GM21619 (cell line): ENCODE results near the gene PALLD.

ENCODE experiments used
- ATAC-seq: cut with Tn5 transposase; IDR thresholded peaks from one replicate; pipeline ENCODE4 v1.9.1; 2021; ENCODE audit not compliant: unreplicated experiment

The PALLD gene

DNA sequence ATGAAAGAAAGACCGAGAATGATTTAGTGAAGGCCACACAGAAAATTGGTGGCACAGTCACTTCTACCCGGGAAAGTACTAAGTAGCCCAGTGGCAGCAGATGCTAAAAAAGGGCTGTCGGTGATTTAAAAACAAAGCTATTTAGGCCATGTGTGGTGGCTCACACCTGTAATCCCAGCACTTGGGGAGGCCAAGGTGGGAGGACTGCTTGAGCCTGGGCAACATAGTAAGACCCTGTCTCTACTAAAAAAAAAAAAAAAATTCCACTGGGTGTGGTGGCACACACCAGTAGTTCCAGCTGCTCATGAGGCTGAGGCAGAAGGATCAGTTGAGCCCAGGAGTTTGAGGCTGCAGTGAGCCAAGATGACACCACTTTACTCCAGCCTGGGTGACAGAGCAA is 369.0 kb downstream of the PALLD start:
- ATAC-seq: no peak

DNA sequence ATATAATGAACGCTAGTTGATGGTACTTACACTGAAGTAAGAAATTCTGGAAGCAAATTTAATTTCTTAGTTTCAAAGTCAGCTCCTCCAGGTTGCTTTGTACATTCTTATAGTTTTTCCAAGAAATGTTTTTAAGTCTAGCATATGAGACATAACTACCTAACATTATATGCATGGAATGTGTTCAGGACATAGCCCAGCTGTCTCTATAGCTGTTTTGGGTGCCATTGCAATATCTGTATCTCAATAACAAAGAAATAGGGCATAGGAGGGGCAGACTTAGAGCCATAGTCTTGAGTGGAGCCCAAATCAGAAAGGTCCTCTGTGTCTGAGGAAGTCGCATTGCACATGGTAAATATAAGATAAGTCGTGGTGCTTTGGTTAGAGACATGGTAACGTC is 369.8 kb downstream of the PALLD start:
- ATAC-seq: no peak

DNA sequence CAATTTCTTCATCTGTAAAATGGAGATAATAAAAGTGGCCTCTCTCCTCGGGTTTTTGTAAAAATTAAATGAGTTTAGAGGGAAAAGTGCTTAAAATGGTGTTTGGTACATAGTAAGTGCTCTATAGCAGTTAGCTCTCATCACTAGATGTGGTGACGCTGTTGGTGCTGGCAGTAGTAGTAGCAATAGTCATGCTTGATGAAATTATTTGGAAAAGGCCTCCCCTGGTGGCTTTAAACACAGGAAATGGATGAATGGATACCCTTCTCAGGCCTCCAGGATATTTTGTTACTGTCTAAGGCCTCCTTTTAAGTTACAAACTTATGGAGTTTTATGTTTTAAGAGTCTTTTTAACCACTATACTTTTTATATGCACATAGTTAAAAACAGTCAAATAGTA is 370.3 kb downstream of the PALLD start:
- ATAC-seq: no peak

DNA sequence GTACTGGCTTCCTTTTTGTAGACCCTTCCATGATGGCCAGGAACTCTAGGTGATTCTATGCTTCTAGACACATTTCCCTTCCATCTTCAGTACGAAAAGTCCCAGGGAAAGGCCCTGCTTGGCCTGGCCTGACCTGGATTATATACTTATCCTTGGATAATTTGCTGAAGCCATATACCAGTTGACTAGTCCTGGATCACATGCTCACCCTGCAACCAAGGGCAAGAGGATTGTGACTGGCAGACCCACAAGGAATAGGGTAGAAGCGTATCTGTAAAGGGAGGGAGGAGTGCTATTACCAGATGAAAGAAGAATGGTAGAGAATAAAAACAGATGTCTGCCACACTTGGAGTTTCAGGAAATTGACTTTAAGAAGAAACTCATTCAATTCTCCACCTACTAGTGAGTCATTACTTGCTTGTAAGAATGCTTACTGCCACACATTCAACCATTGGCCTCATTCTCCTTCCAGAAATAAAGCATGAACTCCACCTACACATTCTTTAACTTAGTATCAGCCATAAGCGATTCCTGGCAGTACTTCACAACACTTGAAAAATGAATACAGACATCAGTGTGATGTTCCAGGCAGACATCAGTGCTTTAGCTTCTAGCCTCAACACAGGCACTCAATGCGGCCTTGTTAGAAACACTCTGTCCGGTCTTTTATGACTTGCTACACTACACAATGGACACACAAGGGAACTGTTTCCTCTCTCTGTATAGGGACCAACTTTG is 371.4 kb downstream of the PALLD start:
- no peak for ATAC-seq

DNA sequence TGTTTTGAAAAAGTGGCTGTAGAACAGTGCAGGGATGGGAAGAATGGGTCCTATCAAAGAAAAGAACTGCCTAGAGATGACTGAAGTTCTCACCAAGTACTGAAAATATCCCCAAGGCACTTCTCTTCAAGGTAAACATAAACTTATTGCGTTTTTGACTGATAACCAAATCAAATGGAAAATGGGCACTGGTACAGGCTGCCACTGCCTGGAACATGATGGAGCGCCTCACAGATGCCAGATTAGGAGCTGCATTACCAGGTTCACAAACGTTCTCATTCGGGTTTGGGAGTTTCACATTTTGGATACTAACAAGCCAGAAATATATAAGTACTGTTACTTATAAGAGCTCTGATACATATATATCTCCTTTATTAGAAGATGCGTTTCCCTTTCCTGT is 371.9 kb downstream of the PALLD start:
- no peak for ATAC-seq

DNA sequence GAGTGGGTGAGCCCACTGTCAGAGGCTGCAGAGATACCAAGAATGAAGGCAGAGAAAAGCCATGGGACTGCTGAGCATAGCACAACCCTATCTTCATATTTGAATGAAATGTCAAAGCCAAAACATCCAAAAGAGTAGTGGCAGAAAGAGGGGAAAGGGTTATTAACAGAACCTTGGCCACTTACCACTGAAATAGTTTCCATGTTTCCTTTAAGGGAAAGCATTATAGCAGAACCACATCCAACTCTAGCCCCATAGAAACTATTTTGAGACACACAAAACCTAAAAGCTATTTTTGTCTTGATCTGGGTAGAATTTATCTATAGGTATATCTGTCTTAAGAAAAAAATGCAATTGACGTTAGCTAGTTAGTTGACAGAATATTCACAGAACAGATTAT is 373.2 kb downstream of the PALLD start:
- no peak for ATAC-seq

DNA sequence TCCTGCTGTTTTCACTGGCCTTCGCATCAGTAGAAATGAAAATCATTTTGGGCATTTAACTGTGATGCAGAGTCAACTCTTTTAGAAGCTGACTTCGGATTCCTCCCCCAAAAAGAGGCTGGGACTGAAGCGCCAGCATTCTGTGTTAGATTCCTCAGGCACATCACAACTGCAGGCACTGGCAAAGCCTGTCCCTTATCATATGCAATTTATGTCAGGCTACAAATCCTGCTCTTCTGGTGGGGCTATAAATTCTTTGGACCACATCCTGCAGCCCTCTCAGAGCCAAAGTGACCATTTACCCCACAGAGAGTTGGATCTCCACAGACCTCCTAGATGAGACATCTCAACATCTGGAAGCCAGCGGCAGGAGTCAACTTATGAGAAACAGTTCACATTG is 374.8 kb downstream of the PALLD start:
- ATAC-seq: no peak

DNA sequence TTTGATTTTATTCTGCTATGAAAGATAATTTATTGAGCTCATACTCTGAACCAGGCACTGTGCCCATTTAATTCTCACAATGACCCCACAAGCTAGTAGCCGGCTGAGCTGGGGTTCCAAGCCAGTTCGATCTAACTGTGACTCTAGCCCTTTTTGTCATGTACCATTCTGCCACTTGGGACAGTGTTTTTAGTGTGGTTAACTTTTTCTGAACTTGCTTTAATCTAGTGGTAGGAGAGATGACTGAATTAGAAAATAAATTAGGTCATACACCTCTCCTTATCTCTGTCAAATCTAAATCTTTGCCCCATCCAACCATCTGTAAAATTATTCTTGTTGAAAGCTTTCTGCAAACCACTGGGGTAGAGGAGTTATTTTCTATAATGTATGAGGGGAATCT is 377.2 kb downstream of the PALLD start:
- ATAC-seq: no peak

DNA sequence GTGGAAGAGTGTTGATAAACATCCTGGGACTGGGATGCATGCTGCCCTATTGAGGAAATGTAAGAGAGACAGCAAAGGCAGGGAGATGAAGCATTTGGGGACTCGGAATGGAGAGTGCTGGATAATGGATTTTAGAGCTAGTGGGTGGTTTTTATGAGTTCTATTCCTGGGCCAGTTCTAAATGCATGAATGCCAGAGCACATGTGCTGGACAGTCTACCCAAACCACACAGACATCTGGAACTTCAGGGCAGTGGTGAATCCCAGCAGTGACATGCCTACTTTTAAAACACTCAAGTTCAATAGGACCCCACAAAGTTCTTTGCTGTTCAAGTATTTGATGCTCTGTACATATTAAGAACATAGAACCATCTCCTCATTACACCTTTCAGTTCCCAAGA is 379.3 kb downstream of the PALLD start:
- ATAC-seq: no peak

DNA sequence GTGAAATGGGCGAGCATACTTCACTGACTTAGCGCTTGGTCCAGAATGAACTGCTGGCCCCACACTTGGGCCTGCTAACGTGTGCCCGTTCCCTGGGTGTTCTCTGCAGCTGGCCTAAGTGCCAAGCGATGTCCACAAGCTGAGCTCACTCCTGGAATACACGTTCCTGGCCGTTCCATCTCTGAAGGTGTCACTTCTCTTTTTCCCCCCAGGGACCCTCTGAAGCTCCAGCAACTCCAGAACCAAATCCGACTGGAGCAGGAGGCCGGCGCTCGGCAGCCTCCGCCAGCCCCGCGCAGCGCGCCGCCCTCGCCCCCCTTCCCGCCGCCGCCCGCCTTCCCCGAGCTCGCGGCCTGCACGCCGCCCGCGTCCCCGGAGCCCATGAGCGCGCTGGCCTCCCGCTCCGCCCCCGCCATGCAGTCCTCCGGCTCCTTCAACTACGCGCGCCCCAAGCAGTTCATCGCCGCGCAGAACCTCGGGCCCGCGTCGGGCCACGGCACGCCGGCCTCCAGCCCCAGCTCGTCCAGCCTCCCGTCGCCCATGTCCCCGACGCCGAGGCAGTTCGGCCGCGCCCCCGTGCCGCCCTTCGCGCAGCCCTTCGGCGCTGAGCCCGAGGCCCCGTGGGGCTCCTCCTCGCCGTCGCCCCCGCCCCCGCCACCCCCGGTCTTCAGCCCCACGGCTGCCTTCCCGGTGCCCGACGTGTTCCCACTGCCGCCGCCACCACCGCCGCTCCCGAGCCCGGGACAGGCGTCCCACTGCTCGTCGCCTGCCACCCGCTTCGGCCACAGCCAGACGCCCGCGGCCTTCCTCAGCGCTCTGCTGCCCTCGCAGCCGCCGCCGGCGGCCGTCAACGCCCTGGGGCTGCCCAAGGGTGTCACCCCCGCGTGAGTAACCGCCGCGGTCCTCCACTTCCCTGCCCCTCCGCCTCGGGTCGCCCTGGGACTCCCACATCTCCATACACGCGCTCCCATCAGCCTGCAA is 380.9 kb downstream of the PALLD start:
- peak; percentile 35 for ATAC-seq

DNA sequence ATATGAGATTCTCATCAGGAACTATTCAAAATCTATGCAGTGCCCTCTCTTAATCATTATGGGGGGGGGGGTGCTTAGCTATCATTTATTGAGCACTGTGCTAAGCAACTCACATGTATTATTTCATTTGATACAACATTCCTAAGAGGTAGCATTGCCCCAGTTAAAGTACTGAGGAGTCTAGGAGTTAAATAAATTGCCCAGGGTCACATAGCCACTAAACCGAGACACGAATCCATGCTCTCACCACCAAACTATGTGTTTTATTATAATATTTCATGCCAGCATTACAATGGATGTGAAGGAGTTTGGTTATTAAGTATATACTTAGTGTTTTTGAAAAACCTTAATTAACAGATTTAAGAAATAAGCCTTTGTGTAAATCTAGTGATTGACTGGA is 381.8 kb downstream of the PALLD start:
- ATAC-seq: no peak

DNA sequence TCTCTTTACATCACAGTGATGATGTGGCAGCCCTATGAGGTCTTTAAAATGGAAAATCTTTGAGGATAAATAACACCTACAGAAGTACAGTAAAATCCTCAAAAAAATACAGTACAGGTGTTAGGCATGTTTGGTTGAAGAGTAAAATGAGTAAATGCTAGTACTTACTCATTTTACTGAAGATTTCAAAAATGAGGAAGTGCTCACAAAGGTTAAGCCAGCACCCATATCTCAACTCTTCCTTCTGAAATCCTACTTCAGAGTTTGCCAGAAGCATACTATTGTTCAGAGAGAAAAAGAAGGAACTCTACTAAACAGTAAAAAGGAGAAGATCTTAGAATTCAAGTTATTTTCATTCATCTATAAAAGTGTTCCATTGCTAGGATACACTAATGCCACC is 382.3 kb downstream of the PALLD start:
- ATAC-seq: no peak

DNA sequence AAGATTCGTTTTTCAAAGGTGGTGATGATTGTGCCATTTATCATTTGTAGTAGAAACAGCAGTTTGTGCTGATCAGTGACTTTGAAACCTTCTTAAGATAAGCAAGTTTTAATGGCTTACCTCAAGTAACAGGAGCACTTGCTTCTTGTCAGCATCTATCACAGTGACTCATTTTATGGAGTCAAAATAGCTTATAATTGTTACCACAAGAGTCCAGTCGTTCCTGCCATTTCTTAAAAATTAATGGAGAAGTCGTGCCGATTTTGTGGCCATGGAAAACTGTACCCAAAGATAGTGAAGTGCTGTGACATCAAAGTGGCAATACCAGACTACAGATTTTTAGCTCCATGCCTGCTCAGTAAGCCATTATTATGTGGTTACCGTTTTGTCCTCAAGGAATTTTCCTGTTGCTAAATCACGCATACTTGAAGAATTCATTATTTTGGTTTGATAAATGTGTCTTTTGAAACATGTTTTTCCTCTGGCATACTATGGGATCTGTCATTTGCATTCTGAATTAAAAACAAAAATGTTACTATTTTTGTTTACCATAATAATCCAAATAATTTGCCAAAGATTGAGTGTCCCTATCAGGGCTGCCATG is 383.3 kb downstream of the PALLD start:
- ATAC-seq: no peak

DNA sequence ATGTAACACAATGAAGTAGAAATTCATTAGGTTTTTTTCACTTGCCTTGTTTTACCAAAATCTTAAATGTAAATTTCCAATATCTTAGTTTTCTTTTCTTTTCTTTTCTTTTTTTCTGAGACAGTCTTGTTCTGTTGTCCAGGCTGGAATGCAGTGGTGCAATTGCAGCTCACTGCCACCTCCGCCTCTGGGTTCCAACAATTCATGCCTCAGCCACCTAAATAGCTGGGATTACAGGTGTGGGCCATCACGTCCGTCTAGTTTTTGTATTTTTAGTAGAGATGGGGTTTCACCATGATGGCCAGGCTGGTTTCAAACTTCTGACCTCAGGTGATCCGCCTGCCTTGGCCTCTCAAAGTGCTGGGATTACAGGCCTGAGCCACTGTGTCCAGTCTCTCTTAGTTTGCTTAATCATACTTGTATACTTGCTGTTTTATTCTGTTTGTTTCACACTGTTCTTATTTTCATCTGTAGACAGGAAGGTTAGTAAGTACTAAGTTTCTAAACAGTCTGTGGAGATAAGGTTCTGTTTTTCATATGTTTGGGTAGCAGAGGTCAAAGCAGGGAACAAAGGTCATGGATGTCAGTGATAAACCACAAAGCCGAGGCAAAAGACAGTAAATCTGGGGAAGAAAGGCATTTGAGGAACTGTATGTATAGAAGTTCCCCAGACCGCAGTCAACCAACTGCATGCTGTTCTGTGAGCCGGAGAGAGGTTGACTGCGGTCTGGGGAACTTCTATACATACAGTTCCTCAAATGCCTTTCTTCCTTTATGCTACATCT is 384.2 kb downstream of the PALLD start:
- peak; percentile 66 for ATAC-seq

DNA sequence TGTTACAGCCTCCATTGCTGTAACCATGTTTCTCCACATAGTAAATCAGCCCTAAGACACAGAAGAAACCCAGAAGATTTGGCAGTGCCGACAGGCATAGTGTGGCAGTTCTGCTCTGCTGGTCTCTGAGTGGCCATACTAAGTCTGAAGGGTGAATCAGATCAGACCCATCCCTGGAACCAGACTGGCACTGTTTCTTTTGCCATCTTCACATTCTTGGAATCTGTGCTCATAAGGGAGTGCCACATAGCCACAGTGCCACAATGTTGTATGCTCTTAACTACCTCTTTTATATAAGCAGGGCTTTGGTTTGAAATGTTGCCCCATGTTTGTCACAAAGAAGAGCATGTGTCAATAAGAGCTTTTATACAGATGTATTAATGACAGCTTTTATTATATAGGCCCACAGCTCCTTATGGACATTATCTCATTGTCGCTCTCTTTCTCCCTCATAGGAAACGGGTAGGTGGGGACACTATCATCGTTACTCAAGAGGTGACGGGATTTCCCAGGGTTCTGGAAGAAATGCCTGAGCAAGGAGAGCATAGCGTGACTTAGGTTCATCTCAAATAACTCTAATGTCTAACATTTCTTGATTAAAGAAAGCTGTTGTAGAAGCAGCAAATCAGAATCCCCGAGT is 385.0 kb downstream of the PALLD start:
- no peak for ATAC-seq

DNA sequence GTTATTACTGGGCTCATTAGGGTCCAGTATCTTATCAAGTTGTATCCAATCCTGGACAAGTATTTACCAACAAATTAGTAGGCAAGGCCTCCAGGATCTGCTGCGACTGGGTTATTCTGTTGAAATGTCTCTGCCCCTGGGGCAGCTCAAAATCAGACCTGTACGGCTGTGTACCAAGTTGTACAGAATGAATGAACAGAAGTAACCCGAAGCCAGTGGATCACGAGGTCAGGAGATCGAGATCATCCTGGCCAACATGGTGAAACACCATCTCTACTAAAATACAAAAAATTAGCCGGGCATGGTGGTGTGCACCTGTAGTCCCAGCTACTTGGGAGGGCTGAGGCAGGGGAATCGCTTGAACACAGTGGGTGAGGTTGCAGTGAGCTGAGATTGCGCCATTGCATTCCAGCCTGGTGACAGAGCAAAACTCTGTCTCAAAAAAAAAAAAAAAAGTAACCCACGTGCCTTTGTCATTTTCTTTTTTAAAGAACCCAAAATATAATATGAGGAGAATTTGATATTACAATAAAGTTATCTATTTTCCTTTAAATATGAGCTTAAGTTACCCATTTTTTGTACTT is 385.9 kb downstream of the PALLD start:
- ATAC-seq: no peak

DNA sequence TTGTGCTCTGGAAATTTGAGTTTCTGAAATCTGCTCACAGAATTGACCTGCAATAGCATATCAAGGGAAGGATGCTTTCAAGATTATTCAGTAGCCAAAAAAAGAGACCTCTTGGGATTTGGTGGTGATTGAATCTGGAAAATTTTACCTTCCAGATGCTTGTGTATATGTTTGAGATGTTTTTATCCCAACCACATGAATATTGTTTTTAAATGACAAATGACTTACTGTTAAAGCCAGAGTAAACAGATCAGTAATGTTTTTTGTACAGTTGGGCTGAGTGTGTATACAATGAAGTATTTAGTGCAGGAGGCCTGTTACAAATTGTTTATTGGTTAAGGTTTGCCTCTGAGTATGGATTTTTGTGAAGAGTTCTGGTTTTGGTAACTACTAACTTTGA is 386.7 kb downstream of the PALLD start:
- no peak for ATAC-seq

DNA sequence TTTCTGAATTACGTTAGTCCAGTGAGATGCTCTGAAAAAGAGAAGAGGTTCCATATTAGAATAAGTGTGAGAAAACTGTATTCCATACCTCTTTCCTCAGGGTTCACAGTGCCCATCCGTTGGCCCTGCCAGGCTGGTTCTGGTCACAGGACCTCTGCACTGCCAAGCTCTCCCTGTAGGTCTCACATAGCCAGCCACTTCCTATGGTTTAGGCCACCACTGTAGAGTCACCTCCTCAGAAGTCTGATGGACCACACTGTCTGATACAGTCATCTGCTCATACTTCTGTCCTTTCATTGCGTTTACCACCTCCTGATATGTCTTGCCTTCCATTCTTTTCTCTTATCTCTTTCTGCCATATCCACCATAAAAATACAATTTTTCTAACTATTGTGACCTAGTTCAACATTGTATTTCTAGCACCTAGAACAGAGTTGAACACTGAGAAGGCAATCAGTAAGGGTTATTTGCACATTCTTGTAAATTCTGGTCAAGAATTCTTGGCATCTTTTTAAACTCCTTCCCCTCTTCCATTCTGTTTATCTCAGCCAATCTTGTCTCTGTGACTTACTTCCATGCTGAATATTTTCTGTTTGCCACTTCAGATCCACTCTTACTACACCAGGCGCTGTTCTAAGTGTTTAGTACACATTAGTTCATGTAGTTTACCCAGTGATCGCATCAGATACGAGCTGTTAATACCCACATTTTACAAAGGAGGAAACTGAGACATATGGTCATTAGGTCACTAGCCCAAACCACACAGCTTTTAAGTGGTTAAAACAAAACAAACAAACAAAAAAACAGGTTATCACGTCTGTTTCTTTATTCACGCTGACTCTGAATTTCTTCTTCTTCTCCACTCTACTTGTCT is 387.6 kb downstream of the PALLD start:
- ATAC-seq: no peak

DNA sequence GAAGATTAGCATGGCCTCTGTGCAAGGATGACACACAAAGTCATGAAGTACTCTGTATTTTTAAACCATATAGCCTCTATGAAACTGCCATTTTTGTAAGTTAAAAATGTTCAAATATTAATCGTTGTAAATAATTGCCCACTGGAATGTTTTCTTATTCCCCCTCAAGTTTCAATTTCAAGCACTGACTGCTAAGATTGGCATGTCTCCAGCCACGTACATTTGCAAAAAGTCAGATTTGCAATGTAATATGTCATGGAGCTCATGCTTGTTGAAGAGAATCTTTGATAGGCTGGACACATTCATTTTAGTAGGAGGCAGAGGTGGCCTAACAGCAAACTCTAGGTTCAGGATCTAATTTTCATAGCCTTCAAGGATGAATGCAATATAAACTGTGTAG is 388.5 kb downstream of the PALLD start:
- no peak for ATAC-seq
